Measurements from ENCODE around the gene ADAMTSL1. TPM values are rescaled to one million over a fixed set of nuclear protein-coding genes. Genes with fewer than 3 reads are reported as not detected.

The ADAMTSL1 gene
- total RNA-seq, 1 experiment from 2014 or later: 0.94 TPM

- TF ChIP-seq PRRX2 (CRISPR knock-in tag; IDR thresholded peaks at IDR 0.05) (no peak), PREB (CRISPR knock-in tag; IDR thresholded peaks at IDR 0.05; ENCODE audit: borderline replicate concordance) (no peak), FOXP4 (CRISPR knock-in tag; IDR thresholded peaks at IDR 0.05) (no peak), ZBTB21 (CRISPR knock-in tag; IDR thresholded peaks at IDR 0.05; ENCODE audit: borderline replicate concordance) (no peak), RORB (CRISPR knock-in tag; IDR thresholded peaks at IDR 0.05) (no peak), E2F1 (CRISPR knock-in tag; IDR thresholded peaks at IDR 0.05) (no peak), RELA (CRISPR knock-in tag; IDR thresholded peaks at IDR 0.05; ENCODE audit: borderline replicate concordance) (no peak)
Observed at GRCh38 chr9:18743971-18744370, 270.0 kb downstream of the ADAMTSL1 start (continued).

GRCh38 chr9:18745710-18746109 is 271.8 kb downstream of the ADAMTSL1 start:
- TF ChIP-seq FOXK1 (CRISPR knock-in tag; IDR thresholded peaks at IDR 0.05) (no peak), TEAD4 (CRISPR knock-in tag; IDR thresholded peaks at IDR 0.05) (no peak), MXD4 (CRISPR knock-in tag; IDR thresholded peaks at IDR 0.05; ENCODE audit: borderline replicate concordance) (no peak)
- ChIA-PET CTCF (no interaction called here), POLR2A (no interaction called here)
- H3K27ac Mint-ChIP-seq: no peak overlapping the region
- no peaks in the 10 kb centered on the region for H3K36me3 Mint-ChIP-seq
- peaks cover 9% of the 10 kb centered on the region for H3K4me1 Mint-ChIP-seq
- H3K9me3 Mint-ChIP-seq: peaks cover 3% of the 10 kb centered on the region; the same call in 1 of the 2 replicates
- H3K27me3 Mint-ChIP-seq (ENCODE audit: low read depth): peaks cover 2% of the 10 kb centered on the region; the same call in 1 of the 2 replicates
- no peak for DNase-seq (ENCODE audit: low spot score)
- ATAC-seq: no peak
- H3K4me3 Mint-ChIP-seq: no peak overlapping the region

GRCh38 chr9:18746631-18747030 is 272.7 kb downstream of the ADAMTSL1 start:
- POLR2A ChIA-PET: no interaction called here

More at GRCh38 chr9:18746631-18747030, 272.7 kb downstream of the ADAMTSL1 start:
- Mint-ChIP-seq H3K9me3 (peaks cover 3% of the 10 kb centered on the region; the same call in 1 of the 2 replicates), H3K27ac (no peak overlapping the region), H3K36me3 (no peaks in the 10 kb centered on the region), H3K27me3 (ENCODE audit: low read depth) (peaks cover 2% of the 10 kb centered on the region; the same call in 1 of the 2 replicates), H3K4me3 (no peak overlapping the region), H3K4me1 (peaks cover 4% of the 10 kb centered on the region)
- DNase-seq (ENCODE audit: low spot score) (no peak), ATAC-seq (no peak)
- TF ChIP-seq GABPB1 (CRISPR knock-in tag; IDR thresholded peaks at IDR 0.05): no peak
- no peak for TF ChIP-seq OVOL2 (CRISPR knock-in tag; IDR thresholded peaks at IDR 0.05; ENCODE audit: borderline replicate concordance)
- TF ChIP-seq ATF6 (CRISPR knock-in tag; IDR thresholded peaks at IDR 0.05): no peak
- TF ChIP-seq ARID4B (CRISPR knock-in tag; IDR thresholded peaks at IDR 0.05; ENCODE audit: borderline replicate concordance): no peak
- CTCF ChIA-PET: interaction anchor here (1.0 to 1.4 kb wide), 2 partner anchors 427 to 491 kb away, joined by 3 read pairs; no protein-coding TSS in a partner anchor
